Activated CD4-positive, alpha-beta T cell treated with anti-CD3 and anti-CD28 coated beads, Interleukin-2, amount 10 ng/mL, durations not matched to agents 7 days and 5 days (primary cell): Measurements from ENCODE around the gene PGAP2. TPM values are rescaled to one million over a fixed set of nuclear protein-coding genes. Genes with fewer than 3 reads are reported as not detected.
"Not testable (repeated sequence)": the region's sequence is repeated elsewhere in the genome, so short reads cannot be mapped to it uniquely, and the experiment has no call there.

Experiments used
- CTCF ChIA-PET: fragments of 350-600 bp; sonication (Branson Sonifier 250); formaldehyde crosslinking; loops from one replicate; lab custom pipeline; 2021; ENCODE audit warnings: antibody characterized with exemption; lab: Charles Lee
- POLR2A ChIA-PET: fragments of 350-600 bp; sonication (Branson Sonifier 250); formaldehyde crosslinking; loops from one replicate; lab custom pipeline; 2021; ENCODE audit warnings: antibody characterized with exemption; lab: Charles Lee
- DNase-seq: peaks from one replicate; pipeline ENCODE4 v3.0.0-alpha.2; 2020
- H3K27ac Mint-ChIP-seq: one replicate; pipeline ENCODE4 v1.8.0; 2021; ENCODE audit warnings: mild to moderate bottlenecking, moderate library complexity, mixed read lengths
- H3K27me3 Mint-ChIP-seq: one replicate; pipeline ENCODE4 v1.8.0; 2021; ENCODE audit warnings: mixed read lengths
- H3K36me3 Mint-ChIP-seq: one replicate; pipeline ENCODE4 v1.8.0; 2021; ENCODE audit warnings: low read depth, mixed read lengths
- H3K4me1 Mint-ChIP-seq: one replicate; pipeline ENCODE4 v1.8.0; 2021; ENCODE audit warnings: mixed read lengths
- H3K4me3 Mint-ChIP-seq: one replicate; pipeline ENCODE4 v1.8.0; 2021; ENCODE audit warnings: mild to moderate bottlenecking, moderate library complexity, mixed read lengths
- H3K9me3 Mint-ChIP-seq: one replicate; pipeline ENCODE4 v1.8.0; 2021; ENCODE audit warnings: mixed read lengths
- total RNA-seq, 2 experiments: library from RNA; stranded (reverse); gene quantifications; one replicate each; pipeline ENCODE4 v1.2.3, GENCODE V29; 2021

PGAP2 gene
- 10 to 100 TPM; 30.0 to 30.9 TPM for total RNA-seq

DNA sequence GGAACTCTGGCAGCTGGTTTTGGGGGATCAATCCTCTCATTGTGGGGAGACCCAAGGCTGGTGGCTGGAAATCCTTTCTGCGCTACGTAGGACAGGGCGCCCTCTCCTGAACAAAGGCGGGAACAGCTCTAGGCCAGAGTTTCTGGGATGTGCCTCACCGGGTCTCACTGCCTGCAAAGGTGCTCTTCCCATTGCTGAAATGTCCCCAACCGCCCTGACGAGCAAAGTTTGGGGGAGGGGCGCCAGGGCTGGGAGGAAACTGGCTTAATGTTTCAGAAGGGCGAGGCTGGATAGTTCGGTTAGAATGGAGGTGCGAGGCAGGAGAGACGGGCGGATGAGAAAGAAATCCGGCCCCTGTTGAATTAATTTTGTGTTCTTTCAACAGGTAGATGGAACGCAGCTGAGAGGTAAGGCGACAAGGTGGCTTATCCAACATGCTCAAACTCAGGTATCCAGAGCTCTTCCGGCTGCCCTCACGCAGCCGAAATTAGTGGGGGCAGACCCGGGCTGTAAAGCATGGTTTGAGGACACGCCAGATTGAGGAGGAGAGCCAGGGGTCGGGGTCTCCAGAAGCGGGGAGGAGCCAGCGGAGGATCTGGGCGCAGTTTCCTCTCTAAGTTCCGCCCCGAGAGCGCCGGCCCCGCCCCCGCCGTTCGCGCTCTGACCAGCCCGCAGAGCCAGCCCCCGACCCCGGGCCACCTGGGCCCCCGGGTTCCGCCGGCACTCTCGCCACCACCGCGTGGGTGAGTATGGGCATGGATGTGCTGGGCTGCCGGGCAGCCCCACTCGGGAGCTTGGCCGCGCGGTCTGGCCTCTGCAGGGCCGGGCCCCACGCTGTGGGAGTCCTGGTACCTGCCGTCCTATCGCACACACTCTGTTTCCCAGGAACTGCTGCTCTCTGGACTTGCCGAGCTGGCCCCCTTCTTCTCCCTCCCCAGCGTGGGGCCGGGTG, at the start of gene PGAP2:
TSS of gene PGAP2 (plus strand) at position 652 of the 952 bp plus-strand sequence. CDS start 2,700 bp downstream, outside the sequence.
- Mint-ChIP-seq H3K27ac (peak within 1 kb of the TSS; percentile 90), H3K4me1 (peaks cover 26% of the 10 kb centered on the region), H3K9me3 (no peaks in the 10 kb centered on the region), H3K4me3 (peak within 1 kb of the TSS; percentile 86), H3K36me3 (no peaks in the 10 kb centered on the region), H3K27me3 (no peaks in the 10 kb centered on the region)
- DNase-seq, result peak; percentile 67
- CTCF ChIA-PET, result interaction anchor here (0.6 to 5.3 kb wide), 24 partner anchors 11 to 843 kb away, joined by 3 to 38 read pairs (median 6); partner anchors contain the start of genes NUP98 and RHOG
- POLR2A ChIA-PET, result interaction anchor here (0.6 kb wide), 1 partner anchor 412 kb away, joined by 7 read pairs; no protein-coding TSS in a partner anchor

DNA sequence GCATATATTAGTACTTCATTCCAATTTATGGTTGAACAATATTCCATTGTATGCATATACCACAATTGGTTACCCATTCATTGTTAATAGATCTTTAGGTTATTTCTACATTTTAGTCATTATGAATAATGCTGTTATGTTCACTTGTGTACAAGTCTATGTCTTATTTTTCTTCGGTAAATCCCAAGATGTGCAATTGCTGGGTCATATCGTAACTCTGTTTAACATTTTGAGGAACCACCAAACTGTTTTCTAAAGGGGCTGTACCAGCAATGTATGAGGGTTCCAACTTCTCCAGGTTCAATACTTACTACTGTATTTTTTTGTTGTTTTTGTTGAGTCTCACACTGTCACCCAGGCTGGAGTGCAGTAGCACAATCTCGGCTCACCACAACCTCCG, 44.1 kb upstream of the PGAP2 start:
- peaks cover 54% of the 10 kb centered on the region for H3K36me3 Mint-ChIP-seq
- no peak overlapping the region for H3K27ac Mint-ChIP-seq
- CTCF ChIA-PET, result no interaction called here
- no peaks in the 10 kb centered on the region for H3K27me3 Mint-ChIP-seq
- H3K9me3 Mint-ChIP-seq, result no peaks in the 10 kb centered on the region
- no peak for DNase-seq
- H3K4me1 Mint-ChIP-seq, result peaks cover 2% of the 10 kb centered on the region
- POLR2A ChIA-PET, result no interaction called here
- no peak overlapping the region for H3K4me3 Mint-ChIP-seq

DNA sequence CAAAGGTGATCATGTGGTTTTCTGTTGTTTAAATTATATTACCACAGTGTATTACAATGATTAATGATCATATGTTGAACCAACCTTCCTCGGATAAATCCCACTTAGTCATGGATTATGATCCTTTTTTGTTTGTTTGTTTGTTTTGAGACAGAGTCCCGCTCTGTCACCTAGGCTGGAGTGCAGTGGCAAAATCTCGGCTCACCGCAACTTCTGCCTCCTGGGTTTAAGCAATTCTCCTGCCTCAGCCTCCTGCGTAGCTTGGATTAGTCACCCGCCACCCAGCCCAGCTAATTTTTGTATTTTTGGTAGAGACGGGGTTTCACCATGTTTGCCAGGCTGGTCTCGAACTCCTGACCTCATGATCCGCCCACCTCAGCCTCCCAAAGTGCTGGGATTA, 41.5 kb upstream of the PGAP2 start:
- H3K4me1 Mint-ChIP-seq, DNase-seq, POLR2A ChIA-PET, H3K4me3 Mint-ChIP-seq, H3K27ac Mint-ChIP-seq, H3K27me3 Mint-ChIP-seq, H3K9me3 Mint-ChIP-seq: not testable (repeated sequence)
- CTCF ChIA-PET, result interaction anchor here (0.7 kb wide), 1 partner anchor 31 kb away, joined by 3 read pairs; the partner anchor contains the start of gene NUP98
- peaks cover 62% of the 10 kb centered on the region for H3K36me3 Mint-ChIP-seq

DNA sequence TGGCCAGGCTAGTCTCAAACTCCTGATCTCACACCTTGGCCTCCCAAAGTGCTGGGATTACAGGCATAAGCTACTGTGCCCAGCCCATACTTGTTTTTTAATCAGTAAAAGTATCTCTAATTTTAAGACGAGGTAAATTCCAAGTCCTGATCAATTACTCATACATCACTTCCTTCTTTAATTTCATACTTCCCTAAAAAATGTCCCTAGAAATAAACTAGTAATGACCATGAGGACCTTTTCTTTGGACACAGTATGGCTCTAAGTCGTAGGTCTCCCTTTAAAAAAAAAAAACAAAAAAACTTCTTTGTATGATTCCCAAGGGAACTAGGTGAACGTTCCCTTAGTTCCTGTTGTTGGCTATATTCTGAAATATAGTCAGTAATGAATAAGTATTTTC, 40.8 kb upstream of the PGAP2 start:
- ChIA-PET CTCF (interaction anchor here (0.7 kb wide), 1 partner anchor 30 kb away, joined by 3 read pairs; the partner anchor contains the start of gene NUP98), POLR2A (no interaction called here)
- Mint-ChIP-seq H3K27ac (no peak overlapping the region), H3K9me3 (no peaks in the 10 kb centered on the region), H3K4me3 (no peak overlapping the region), H3K36me3 (peaks cover 62% of the 10 kb centered on the region), H3K27me3 (no peaks in the 10 kb centered on the region), H3K4me1 (no peaks in the 10 kb centered on the region)
- DNase-seq, result no peak

DNA sequence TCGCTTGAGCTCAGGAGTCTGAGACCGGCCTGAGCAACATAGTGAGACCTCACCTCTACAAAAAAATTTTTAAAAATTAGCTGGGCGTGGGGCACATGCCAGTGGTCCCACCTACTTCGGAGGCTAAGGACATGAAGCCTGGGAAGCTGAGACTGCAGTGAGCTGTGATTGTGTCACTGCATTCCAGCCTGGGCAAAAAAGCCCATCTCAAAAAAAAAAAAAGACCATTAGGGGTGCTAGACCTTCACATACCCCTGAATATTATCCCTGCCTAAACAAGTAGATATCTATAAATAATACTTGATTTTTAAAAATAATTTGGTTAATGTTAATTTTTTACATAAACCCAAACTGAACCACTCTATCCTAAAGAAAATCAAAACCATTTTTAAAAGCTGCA, 35.2 kb upstream of the PGAP2 start:
- no peaks in the 10 kb centered on the region for H3K4me1 Mint-ChIP-seq
- ChIA-PET CTCF (interaction anchor here (0.5 to 0.7 kb wide), 6 partner anchors 20 to 769 kb away, joined by 3 to 4 read pairs (median 3); no protein-coding TSS in a partner anchor), POLR2A (no interaction called here)
- H3K27me3 Mint-ChIP-seq, result no peaks in the 10 kb centered on the region
- no peak overlapping the region for H3K4me3 Mint-ChIP-seq
- no peak overlapping the region for H3K27ac Mint-ChIP-seq
- H3K9me3 Mint-ChIP-seq, result no peaks in the 10 kb centered on the region
- no peak for DNase-seq
- peaks cover 60% of the 10 kb centered on the region for H3K36me3 Mint-ChIP-seq

DNA sequence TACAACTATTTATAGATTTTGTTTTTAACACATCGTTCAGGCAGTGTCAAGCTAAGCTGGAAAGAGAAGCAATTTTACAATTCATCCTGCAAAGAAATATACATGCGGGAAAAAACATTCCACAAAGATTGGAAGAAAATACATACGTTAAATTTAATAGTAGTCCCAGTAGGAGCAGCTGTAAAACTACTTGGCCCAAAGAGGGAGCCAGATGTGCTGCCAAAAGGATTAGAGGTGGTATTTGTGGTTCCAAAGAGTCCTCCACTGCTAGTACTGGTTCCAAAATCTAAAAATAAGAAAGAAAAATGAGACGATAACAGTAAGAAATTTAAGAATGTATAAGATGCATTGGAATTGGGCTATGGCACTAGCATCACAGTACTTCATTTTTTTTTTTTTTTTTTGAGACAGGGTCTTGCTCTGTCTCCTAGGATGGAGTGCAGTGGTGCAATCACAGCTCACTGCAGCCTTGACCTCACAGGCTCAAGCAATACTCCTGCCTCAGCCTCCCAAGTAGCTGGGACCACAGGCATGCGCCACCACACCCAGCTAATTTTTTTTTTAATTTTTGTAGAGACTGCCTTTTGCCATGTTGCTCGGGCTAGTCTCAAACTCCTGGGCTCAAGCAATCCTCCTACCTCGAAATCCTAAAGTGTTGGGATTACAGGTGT, 32.5 kb upstream of the PGAP2 start:
- Mint-ChIP-seq H3K4me3 (no peak overlapping the region), H3K27me3 (no peaks in the 10 kb centered on the region), H3K36me3 (peaks cover 54% of the 10 kb centered on the region), H3K9me3 (no peaks in the 10 kb centered on the region), H3K27ac (no peak overlapping the region), H3K4me1 (peaks cover 2% of the 10 kb centered on the region)
- CTCF ChIA-PET, result interaction anchor here (0.7 kb wide), 1 partner anchor 25 kb away, joined by 3 read pairs; no protein-coding TSS in a partner anchor
- no peak for DNase-seq
- POLR2A ChIA-PET, result no interaction called here

DNA sequence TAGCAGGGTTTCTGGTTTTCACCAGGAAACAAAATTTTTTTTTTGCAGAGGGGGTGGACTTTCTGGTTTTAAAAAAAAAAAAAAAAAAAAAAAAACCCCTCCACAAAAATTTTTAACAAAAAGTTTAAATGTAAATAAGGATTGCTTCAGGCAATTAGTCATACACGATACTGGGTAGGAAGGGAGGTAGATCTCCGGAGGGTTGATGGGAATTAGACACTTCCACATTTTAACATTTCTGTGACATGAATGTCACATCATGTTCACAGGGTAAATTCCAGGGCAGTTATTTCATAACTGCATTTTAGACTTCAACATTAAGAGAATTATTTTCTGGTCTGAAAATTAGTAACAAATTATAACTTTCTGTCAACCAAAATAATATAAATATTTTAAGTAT, 26.9 kb upstream of the PGAP2 start:
- DNase-seq, result no peak
- ChIA-PET POLR2A (no interaction called here), CTCF (interaction anchor here (1.0 to 1.1 kb wide), 2 partner anchors 26 to 57 kb away, joined by 3 to 5 read pairs; no protein-coding TSS in a partner anchor)
- Mint-ChIP-seq H3K4me1 (peaks cover 46% of the 10 kb centered on the region), H3K36me3 (peaks cover 50% of the 10 kb centered on the region), H3K27me3 (no peaks in the 10 kb centered on the region), H3K9me3 (no peaks in the 10 kb centered on the region), H3K4me3 (no peak overlapping the region), H3K27ac (no peak overlapping the region)

DNA sequence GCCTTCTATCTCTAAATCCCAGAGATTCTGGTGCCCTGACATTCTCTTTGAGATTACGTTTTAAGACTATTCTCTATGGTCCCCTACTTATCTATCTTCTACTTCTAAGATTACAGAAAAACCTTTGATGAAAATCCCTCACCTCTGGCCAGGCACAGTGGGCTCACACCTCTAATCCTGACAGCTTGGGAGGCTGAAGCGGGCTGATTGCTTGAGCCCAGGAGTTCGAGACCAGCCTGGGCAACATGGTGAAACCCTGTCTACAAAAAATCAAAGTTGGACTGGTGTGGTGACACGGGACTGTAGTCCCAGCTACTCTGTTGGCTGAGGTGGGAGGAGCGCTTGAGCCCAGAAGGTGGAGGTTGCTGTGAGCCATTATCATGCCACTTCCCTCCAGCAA, 25.4 kb upstream of the PGAP2 start:
- no peak for DNase-seq
- POLR2A ChIA-PET, result no interaction called here

DNA sequence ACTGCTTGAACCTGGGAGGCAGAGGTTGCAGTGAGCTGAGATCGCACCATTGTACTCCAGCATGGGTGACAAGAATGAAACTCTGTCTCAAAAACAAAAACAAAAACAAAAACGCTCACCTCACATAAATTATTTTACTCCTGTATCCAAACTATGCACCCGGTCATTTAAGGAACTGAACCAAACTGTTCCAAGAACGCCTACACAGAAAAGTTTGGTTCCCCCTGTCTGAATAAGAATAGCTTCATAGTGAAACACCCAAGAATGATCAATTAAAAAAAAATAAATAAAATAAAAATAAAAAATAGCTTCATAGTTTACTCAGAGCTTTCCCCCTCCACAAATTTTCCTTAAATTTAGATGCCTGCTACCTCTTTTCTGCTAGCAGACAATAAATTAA, 24.7 kb upstream of the PGAP2 start:
- peaks cover 48% of the 10 kb centered on the region for H3K36me3 Mint-ChIP-seq

More for the DNA sequence above, 25.4 kb upstream of the PGAP2 start:
- Mint-ChIP-seq H3K4me1 (peaks cover 62% of the 10 kb centered on the region), H3K36me3 (peaks cover 52% of the 10 kb centered on the region), H3K9me3 (no peaks in the 10 kb centered on the region), H3K27me3 (no peaks in the 10 kb centered on the region), H3K4me3 (no peak overlapping the region), H3K27ac (no peak overlapping the region)
- CTCF ChIA-PET, result interaction anchor here (2.8 kb wide), 1 partner anchor 25 kb away, joined by 9 read pairs; the partner anchor contains the start of gene PGAP2

DNA sequence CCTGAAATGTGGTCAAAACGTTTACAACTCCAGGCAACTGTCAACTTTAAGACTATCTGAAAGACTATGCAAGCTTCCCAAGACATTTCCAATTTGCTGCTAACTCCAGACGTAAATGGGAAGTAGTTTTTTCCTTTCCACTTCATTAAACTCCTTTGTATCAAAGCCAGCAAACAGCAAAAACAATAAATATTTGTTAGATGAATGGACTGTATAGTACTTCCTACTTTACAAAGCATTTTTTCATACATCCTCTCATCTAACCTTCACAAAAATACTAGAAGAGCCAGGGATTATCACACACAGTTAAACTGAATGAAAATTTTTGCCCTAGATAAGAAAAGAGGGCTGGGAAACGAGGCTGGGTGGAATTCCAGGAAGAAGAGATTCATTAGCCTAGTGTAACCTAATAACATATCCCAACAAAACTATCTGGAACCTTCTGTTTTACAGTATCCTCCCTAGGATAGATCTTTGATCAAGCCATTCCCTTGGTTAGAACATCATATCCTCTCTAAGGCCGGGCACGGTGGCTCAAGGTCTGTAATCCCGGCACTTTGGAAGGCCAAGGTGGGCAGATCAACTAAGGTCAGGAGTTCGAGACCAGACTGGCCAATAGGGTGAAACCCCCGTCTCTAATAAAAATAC, 21.5 kb upstream of the PGAP2 start:
- H3K9me3 Mint-ChIP-seq, result no peaks in the 10 kb centered on the region
- no peak overlapping the region for H3K4me3 Mint-ChIP-seq

More for the DNA sequence above, 24.7 kb upstream of the PGAP2 start:
- ChIA-PET POLR2A (no interaction called here), CTCF (interaction anchor here (0.7 to 2.8 kb wide), 3 partner anchors 13 to 58 kb away, joined by 3 to 9 read pairs (median 4); partner anchors contain the start of gene PGAP2)
- Mint-ChIP-seq H3K4me1 (peaks cover 66% of the 10 kb centered on the region), H3K27me3 (no peaks in the 10 kb centered on the region), H3K4me3 (no peak overlapping the region), H3K9me3 (no peaks in the 10 kb centered on the region), H3K27ac (no peak overlapping the region)
- DNase-seq, result no peak

DNA sequence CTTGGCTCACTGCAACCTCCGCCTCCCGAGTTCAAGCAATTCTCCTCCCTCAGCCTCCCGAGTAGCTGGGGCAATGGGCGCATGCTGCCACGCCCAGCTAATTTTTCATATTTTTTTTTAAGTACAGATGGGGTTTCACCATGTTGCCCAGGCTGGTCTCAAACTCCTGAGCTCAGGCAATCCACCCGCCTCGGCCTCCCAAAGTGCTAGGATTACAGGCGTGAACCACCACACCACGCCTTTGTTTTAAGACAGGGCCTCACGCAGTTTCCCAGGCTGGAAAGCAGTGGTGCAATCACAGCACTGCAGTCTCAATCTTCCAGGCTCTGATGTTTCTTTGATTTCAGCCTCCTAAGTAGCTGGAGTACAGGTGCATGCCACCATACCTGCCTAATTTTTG, 14.0 kb upstream of the PGAP2 start:
- peaks cover 49% of the 10 kb centered on the region for H3K4me1 Mint-ChIP-seq
- POLR2A ChIA-PET, H3K27me3 Mint-ChIP-seq, H3K27ac Mint-ChIP-seq, H3K9me3 Mint-ChIP-seq, H3K4me3 Mint-ChIP-seq, DNase-seq: not testable (repeated sequence)
- H3K36me3 Mint-ChIP-seq, result peaks cover 26% of the 10 kb centered on the region
- CTCF ChIA-PET, result interaction anchor here (1.2 to 2.0 kb wide), 3 partner anchors 14 to 18 kb away, joined by 3 to 11 read pairs (median 4); partner anchors contain the start of gene PGAP2

More for the DNA sequence above, 21.5 kb upstream of the PGAP2 start:
- DNase-seq, result no peak
- peaks cover 72% of the 10 kb centered on the region for H3K4me1 Mint-ChIP-seq
- CTCF ChIA-PET, result interaction anchor here (4.4 kb wide), 1 partner anchor 22 kb away, joined by 14 read pairs; the partner anchor contains the start of gene PGAP2
- no peaks in the 10 kb centered on the region for H3K27me3 Mint-ChIP-seq
- H3K36me3 Mint-ChIP-seq, result peaks cover 35% of the 10 kb centered on the region
- POLR2A ChIA-PET, result no interaction called here
- H3K27ac Mint-ChIP-seq, result peak overlapping the region; percentile 77
